Epidermal melanocyte (primary cell): ENCODE data around the gene VMO1.
"Not testable (repeated sequence)": the region's sequence is repeated elsewhere in the genome, so short reads cannot be mapped to it uniquely, and the experiment has no call there.

ENCODE experiments used
- DNase-seq: peaks from one replicate; pipeline ENCODE4 v3.0.0; 2011; ENCODE audit warnings: low spot score; ENCODE audit not compliant: insufficient read length

VMO1 gene, protein sequence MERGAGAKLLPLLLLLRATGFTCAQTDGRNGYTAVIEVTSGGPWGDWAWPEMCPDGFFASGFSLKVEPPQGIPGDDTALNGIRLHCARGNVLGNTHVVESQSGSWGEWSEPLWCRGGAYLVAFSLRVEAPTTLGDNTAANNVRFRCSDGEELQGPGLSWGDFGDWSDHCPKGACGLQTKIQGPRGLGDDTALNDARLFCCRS

DNA sequence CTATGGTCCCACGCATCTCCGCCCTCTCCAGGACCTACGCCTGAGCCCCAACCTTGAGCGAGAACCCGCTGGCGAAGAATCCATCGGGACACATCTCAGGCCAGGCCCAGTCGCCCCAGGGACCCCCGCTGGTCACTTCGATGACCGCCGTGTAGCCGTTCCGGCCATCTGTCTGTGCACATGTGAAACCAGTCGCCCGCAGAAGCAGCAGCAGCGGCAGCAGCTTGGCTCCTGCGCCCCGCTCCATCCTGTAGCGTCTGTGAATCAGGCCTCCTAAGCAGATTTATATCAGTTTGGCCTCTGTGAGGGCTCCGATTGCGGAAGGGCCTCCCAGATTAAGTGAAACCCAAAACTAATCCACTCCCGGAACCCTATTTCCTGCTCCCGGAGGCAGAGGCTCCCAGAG is at the start of gene VMO1:
Gene VMO1 (minus strand): TSS at position 259 of the 406 bp plus-strand sequence. CDS start 12 bp downstream, at position 247.
- DNase-seq = no peak

DNA sequence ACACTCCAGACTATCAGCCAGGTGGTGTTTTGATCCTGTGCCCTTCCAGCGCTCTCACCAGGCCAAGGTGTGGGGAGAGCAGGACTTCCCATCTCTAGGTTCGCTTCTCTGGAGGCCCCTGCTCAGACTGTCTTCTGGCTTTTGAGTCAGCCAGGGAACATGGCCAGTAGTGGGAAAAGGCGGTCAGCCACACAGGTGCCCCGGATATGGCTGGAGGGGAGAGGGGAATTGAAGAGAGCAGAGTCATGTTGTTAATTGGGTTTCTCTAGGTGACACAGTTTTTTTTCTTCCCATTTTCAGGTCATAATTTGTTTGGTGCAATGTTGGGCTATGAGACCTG is 48.5 kb upstream of the VMO1 start:
- no peak for DNase-seq

DNA sequence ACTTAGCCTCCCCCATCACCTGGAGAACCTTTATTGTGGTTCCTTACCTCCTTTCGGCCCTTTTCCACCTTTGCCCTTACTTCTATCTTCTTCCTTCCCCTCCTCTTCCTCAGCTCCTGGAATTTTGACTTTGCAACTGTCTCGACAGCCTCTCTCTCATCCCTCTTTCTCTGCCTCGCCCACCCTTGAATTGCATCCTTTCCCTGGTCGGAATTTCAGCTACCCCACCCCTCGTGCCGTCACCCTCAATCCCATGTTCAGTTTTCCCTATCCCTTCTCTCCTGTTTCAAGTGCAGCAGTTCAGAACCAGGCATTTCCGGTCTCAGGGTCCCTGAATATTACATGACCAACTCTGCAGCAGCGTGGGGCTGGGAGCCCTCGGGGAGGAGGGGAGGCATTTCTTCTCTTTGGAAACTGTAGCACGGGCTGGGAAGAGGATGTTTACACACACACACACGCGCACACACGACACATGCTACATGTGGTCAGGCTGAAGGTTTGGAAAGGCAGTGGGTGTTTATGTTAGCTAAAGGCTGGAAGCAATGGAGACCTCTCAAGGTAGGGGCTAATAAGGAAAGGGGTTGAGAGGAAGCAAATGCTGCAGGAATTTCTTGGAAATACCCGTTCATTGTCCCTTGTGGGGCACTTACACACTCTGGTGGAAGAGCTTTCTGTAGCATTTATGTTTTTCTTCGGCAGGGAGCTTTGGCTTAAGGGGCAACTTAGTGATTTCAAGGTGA is 47.9 kb upstream of the VMO1 start:
- no peak for DNase-seq

DNA sequence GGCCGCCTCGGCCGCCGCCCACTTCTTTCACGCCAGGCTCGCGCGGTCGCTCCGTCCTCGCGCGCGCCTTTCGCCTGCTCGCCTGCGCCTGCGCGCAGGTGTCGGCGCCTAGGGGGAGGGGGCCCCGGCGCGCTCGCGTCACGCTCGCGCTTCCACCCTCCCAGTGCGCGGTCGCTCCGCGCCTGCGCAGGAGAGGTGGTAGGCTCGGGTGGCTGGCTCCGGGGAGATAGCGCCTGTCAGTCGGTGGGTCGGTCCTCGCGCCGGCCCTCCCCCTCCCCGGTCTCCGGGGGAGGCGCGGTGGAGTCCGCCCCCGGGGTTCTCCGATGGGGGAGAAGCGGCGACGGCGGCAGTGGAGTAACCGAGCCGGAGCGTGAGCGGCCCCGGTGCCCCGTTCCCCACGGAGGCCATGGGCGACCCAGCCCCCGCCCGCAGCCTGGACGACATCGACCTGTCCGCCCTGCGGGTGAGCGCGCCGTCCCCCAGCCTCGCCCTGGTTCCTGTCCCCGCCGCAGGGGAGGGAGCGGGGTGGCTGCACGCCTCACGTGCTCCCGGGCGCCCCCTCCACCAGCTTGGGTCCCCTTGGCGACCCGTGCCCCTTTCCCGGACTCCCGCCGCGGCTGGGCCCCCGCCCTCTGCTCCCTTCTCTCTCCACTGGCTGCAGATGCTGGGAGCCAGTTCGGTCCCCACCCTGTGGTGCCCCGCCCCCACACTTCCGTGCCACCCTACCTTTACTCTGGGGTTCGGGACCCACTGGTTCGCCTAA is 47.2 kb upstream of the VMO1 start, which contains the start of gene MINK1:
Gene MINK1 (plus strand): TSS at position 163 of the 763 bp plus-strand sequence. CDS start 244 bp downstream, at position 407.
- DNase-seq = peak; percentile 95

DNA sequence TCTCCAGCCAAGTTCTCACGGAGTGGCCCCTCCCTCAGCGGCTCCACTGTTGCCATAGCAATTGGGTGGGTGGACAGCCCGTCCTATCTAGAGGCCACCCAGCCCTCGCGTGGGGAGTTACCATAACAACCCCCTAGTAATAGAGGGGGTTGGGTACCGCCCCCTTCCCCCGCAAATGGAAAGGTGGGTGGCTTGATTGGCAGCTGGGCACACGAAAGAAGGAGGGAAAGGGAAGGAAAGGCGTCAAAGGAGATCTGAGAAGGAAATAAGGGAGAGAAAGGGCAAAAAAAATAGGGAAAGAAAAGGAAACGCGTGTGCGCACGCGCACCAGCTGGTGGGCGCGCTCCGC is 46.6 kb upstream of the VMO1 start:
- DNase-seq = not testable (repeated sequence)

DNA sequence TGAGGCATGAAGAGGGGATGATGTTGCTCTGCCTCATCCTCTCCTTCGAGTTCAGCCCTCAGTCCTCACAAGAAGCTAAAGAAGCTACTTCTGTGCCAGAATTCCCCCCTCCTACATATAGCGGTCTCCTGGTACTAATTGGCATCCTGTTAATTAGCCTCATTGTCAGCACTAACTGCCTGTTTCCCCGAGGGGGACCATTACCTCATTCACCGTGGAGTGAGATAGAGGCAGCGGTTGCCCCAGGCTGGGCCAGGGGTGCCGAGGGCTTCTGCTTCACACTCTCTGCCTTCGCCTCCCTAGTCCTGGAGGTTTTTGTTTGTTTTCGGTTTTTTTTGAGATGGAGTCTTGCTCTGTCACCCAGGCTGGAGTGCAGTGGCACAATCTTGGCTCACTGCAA is 41.2 kb upstream of the VMO1 start:
- no peak for DNase-seq

DNA sequence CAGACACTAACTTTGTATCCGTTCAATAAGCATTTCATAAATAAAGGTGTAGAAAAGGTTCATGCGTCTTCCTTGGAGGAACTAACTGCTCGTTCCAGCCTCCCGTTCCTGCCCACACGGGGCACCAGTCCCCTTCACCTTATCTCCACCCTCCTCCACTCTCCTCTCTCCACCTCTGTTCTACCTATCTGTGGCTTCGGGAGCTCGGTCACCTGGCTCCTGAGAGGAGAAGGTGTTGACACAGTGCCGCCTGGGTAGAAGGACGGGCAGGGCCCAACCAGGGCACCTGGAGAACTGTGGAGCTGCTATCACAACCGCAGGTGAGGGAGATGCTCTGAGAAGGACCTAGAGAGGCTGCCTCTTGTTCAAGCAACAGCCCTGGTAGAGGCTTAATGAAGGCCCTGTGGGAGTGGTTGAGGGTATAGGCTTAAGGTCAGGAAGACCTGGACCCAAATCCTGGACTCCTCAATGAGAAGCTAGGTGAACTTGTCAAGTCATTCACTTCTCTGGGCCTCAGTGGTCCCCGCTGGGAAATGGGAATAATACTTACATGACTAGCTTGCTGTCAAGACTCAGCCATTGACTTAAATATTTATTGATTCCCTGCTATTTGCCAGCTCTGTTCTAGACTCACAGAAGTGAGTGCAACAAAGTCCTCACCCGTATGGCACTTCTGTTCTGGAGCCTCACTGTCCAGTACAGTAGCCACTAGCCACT is 37.4 kb upstream of the VMO1 start:
- no peak for DNase-seq

DNA sequence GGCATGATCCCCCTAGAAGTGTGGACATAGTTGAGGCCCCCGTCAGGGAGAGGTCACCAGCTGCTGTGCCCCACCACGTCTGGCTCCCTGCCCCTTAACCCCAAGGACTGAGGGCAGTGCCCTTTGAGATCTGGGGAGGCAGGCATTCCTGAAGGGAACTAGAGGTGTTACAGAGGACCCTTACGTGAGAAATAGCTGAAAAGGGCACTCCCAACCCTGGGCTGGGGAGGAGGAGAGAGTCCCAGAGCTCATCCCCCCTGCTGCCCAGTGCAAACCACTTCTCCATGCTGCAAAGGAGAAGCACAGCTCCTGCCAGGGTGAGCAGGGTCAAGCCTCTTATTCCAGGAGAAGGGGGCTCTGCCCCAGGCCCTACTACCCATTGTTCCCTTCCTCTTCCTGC is 36.7 kb upstream of the VMO1 start:
- no peak for DNase-seq

DNA sequence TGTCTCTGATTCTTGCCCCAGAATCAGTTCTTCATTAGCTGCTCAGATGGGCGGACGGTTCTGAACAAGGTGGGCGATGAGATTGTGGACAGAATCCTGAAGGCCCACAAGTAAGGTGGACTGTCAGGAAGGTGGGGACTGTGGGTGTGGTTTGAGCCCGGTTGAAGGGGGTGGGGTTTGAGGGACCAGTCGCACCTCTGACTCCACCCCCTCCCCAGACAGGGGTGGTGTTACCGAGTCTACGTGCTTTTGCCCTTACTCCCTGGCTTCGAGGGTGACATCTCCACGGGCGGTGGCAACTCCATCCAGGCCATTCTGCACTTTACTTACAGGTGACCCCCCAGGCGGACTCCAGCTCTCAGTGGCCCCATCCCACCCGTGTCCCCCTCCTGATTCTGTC is 32.1 kb upstream of the VMO1 start:
- no peak for DNase-seq

DNA sequence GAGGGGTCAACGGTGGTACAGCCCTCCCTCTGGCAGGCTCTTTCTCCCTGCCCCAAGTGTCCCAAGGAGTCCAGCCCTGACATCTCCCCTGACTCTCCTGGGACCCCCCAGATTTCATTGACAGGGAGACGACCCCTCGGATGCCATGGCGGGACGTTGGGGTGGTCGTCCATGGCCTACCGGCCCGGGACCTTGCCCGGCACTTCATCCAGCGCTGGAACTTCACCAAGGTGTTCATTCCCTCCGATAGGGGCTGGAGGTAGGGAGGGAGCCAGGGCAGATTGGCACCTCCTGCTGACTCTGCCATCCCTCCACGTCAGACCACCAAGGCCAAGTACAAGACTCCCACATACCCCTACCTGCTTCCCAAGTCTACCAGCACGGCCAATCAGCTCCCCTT is 30.7 kb upstream of the VMO1 start:
- no peak for DNase-seq

DNA sequence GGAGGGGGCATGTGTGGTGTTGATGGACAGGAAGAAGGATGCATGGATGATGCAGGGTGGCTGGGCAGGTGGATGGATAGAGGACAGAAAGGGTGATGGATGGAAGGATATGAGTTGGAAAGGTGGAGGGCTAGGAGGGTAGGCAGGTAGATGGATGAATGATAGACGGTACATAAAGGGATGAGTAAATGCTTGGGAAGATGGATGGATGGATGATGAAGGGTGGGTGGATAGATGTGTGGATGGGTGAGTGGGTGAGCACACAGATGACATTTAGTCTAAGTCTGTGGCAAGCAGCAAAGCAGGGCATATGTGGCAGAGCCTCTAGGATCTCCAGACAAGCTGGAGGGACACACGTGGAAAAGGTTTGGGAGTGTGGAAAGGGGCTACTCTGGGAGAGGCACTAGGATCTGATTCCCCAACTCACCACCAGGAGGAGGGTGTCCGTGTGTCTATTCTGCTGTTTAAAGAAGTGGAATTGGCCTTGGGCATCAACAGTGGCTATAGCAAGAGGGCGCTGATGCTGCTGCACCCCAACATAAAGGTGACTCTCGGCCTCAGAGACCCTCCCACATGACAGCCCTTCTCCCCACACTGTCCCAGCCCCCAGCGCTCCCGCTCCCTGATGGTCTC is 29.0 kb upstream of the VMO1 start:
- no peak for DNase-seq

DNA sequence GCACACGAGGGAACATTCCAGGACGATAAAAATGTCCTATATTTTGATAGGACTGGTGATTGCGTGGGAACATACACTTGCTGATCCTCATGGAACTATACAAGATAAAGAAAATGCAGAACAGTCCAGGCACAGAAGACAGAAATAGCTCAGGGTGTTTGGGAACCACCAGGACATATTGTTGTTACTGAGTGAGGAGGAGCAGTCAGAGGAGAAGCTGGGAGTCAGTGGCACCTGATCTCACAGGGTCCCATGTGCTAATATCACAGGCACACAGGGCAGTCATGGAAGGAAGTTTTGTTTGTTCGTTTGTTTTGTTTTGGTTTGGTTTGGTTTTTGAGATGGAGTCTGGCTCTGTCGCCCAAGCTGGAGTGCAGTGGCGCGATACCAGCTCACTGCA is 26.5 kb upstream of the VMO1 start:
- DNase-seq = no peak

DNA sequence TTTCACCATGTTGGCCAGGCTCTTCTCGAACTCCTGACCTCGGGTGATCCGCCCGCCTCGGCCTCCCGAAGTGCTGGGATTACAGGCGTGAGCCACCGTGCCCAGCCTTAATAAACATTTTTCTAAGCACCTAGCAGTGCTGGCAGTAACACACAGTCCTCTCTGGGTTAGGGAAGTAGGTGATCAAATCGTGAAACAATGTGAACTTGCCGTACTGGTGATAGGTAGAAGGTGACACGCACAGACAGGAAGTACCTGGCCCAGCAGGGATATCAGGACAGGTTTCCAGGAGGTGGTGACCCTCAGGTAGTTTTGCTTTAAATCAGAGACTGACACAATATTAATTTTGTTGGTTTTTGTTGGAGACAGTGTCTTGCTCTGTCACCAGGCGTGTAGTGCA is 25.3 kb upstream of the VMO1 start:
- no peak for DNase-seq

DNA sequence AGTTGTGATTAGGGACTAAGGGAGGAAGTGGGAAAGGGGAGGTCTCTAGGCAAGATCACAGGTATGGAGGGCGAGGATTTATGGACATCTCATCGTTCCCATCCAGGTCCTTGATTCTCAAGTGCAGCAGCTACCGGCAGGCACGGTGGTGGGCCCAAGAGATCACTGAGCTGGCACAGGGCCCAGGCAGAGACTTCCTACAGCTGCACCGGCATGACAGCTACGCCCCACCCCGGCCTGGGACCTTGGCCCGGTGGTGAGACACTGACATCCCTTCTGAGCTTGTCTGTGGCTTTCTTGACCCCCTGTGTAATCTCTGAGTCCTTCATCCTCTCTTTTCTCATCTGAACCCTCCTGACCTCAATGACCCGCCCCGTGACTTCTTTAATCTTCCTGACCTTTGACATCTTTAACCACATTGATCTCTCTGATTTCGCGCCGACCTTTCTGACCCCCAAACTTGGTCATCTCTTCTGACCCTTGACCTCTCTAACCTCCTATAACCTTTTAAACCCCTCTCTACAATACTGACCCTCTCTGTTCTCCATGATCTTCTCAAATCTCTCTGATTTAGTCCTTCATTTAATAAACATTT is 24.6 kb upstream of the VMO1 start:
- no peak for DNase-seq

DNA sequence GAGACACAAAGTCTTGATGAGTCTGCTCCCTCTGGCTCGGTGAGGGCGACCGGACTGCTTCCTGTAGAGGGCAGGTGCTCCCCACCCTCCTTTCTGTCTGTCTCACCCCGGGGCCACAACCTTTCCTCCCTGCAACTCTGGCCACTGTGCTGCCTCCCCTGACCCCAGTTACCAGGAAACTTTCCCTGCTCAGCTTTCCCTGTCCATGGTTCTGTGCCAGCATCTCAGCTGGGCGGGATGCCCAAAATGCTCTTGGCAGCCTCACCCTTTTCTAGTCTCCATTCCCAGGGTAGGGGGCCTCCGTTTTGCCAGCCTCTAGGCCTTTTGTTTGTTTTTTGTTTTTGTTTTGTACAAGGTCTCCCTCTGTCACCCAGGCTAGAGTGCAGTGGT is 22.2 kb upstream of the VMO1 start:
- DNase-seq = no peak

DNA sequence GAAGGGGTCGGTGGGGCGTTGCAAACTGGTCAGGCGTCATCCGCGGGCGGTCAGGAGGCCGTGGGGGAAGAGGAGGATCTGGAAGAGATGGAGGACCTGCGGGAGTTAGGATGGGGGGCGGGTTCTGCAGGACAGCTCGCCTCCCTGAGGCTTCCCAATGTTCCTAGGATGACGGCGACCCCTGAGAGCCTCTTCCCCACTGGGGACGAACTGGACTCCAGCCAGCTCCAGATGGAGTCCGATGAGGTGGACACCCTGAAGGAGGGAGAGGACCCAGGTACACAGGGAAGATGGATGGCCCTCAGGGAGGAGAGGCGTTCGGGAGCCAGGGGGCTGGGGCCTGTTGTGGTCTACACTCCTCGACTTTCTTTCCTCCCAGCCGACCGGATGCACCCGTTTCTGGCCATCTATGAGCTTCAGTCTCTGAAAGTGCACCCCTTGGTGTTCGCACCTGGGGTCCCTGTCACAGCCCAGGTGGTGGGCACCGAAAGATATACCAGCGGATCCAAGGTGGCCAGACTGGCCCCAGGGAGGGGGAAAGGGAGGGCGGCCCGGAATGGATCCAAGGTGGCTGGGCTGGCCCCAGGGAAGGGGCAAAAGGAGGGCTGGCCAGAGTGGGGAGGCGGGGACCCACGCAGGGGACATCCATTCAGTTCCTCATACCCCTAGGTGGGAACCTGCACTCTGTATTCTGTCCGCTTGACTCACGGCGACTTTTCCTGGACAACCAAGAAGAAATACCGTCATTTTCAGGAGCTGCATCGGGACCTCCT is 21.6 kb upstream of the VMO1 start:
- no peak for DNase-seq

DNA sequence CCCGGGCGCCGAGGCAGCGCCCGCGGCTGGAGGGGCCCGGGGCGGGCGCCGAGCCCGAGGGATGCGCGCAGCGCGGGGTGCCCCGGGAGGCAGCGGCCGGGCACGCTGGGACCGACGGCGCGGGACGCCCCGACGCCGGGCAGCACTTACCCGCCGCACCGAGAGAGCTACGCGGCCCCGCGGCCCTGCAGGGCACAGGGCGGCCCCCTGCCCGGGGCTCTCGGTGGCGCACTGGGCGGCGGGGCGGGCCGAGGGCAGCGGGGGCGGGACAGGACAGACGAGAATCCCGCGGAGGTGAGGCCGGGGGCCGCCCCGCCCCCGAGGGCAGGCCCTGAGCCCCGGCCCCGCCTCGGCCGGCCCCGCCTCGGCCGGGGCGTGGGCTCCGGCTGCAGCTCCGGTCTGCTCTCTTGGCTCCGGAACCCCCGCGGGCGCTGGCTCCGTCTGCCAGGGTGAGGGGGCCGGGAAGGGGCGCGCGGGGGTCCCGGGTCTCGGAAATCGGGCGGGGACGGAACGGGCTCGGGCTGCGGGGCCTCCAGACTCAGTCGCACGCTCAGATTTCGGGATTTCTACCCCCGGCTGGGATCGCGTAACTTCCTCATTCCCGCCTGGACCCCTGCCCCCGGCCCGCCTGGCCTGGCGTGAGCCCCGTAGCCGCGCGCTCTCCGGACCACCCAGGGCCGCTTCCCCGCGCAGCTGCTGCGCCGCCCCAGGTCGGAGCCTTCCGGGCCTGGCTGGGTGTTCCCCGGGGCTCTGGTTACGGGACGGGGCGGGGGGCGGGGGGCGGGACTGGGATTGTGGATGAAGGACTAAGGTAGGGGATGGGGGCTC is 20.8 kb upstream of the VMO1 start, which contains the start of gene PLD2:
Gene PLD2 (plus strand): TSS at position 376 of the 828 bp plus-strand sequence. CDS start 621 bp downstream, outside the sequence.
- DNase-seq = peak; percentile 99

DNA sequence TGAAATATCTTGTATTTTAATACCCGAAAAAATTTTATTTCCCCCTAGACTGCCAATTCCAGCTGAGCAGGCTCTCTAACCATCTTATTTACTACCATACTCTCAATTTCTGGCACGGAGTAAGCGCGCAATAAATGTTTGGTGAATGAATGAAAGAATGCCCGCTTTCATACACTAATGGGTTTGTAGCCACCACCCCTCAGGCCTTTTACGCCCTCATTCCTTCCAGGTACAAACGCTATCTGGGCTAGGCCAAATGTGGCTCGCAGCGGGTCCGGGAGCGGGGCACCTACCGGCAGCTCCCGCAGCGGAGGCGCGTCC is 20.3 kb upstream of the VMO1 start:
- no peak for DNase-seq

DNA sequence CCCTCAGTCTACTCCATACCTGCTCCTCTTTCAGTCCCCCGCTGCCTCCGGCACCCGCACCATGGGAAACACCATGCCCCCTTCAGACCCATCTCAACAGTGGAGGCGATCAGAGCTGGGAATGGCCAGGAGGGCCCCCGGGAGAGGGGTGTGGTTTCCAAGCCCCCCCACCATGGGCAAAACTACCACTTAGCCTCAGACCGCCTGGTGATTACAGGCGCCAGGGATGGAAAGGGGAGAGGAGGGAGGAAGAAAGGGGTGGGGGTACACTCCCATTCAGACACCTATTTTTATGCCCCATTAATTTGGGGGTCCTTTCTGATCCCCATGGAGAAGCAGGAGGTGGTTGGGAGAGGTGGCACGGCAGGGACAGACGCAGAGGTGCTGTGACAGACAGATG is 16.1 kb upstream of the VMO1 start, which contains the start of gene C17orf114:
Gene C17orf114 (minus strand): TSS at position 101 of the 400 bp plus-strand sequence.
- no peak for DNase-seq
